GM15510 (cell line): Measurements from ENCODE around the gene DNAJC19.
A peak's percentile ranks its signal among the peaks of the same experiment; 100 is the strongest.

Experiments
- POLR2A ChIP-seq: IDR thresholded peaks from 3 replicates; pipeline ENCODE4 v1.6.1; 2011; ENCODE audit warnings: borderline replicate concordance; ENCODE audit not compliant: insufficient read length; ENCODE audit errors: extremely low read depth

Gene DNAJC19

GRCh38 chr3:180989291-180990163 is at the start of gene DNAJC19:
Gene DNAJC19 (minus strand): TSS chr3:180989736. CDS start chr3:180989602, 134 bp downstream.
- TF ChIP-seq POLR2A = peak; percentile 92

- TF ChIP-seq POLR2A = no peak
Measured at GRCh38 chr3:181030948-181031347, 41.4 kb upstream of the DNAJC19 start.

GRCh38 chr3:181025204-181025603 is 35.7 kb upstream of the DNAJC19 start:
- TF ChIP-seq POLR2A = no peak

- no peak for TF ChIP-seq POLR2A
Measured at GRCh38 chr3:181017690-181018089, 28.2 kb upstream of the DNAJC19 start.

GRCh38 chr3:181009225-181009624 is 19.7 kb upstream of the DNAJC19 start:
- TF ChIP-seq POLR2A = no peak

GRCh38 chr3:181008796-181009195 is 19.3 kb upstream of the DNAJC19 start:
- TF ChIP-seq POLR2A = no peak

GRCh38 chr3:181007262-181007661 is 17.7 kb upstream of the DNAJC19 start:
- no peak for TF ChIP-seq POLR2A

GRCh38 chr3:181006541-181006940 is 17.0 kb upstream of the DNAJC19 start:
- no peak for TF ChIP-seq POLR2A

GRCh38 chr3:180996415-180996932 is 6.9 kb upstream of the DNAJC19 start:
- TF ChIP-seq POLR2A = no peak

GRCh38 chr3:180990505-180990904 is 969 bp upstream of the DNAJC19 start:
- no peak for TF ChIP-seq POLR2A

- TF ChIP-seq POLR2A = no peak
Measured at GRCh38 chr3:180987344-180987743, 2.2 kb downstream of the DNAJC19 start.

GRCh38 chr3:180983136-180983535 is 6.4 kb downstream of the DNAJC19 start:
- no peak for TF ChIP-seq POLR2A

GRCh38 chr3:180981912-180982311 is 7.6 kb downstream of the DNAJC19 start:
- no peak for TF ChIP-seq POLR2A

- no peak for TF ChIP-seq POLR2A
Measured at GRCh38 chr3:180980611-180981010, 8.9 kb downstream of the DNAJC19 start.

GRCh38 chr3:180979961-180980360 is 9.6 kb downstream of the DNAJC19 start:
- no peak for TF ChIP-seq POLR2A

- TF ChIP-seq POLR2A = no peak
Measured at GRCh38 chr3:180977498-180977897, 12.0 kb downstream of the DNAJC19 start.
